ENCODE measurements around the gene ITGAV. TPM values are rescaled to one million over a fixed set of nuclear protein-coding genes. Genes with fewer than 3 reads are reported as not detected.

Gene ITGAV
- total RNA-seq, 2 experiments from 2014 or later: 2.9 to 3.7 TPM

- TF ChIP-seq CTCF (IDR thresholded peaks at IDR 0.05): peak; percentile 73
- ChIA-PET POLR2A (interaction anchor here (0.6 to 1.7 kb wide), 5 partner anchors 22 to 156 kb away, joined by 3 to 7 read pairs (median 4); partner anchors contain the start of genes ITGAV and ZC3H15), CTCF (interaction anchor here (0.6 to 2.2 kb wide), 8 partner anchors 9 to 189 kb away, joined by 3 to 16 read pairs (median 4); no protein-coding TSS in a partner anchor)
- intact Hi-C loops (cut with DNase I, micrococcal nuclease): loop anchor here in 1 of 2 experiments (1.0 kb wide), 1 partner anchor 138 kb away; no protein-coding TSS in a partner anchor
- Histone ChIP-seq H3K27me3 (ENCODE audit: control insufficient read depth in 1 of 2, insufficient read depth in 2 of 2, low read length in 2 of 2) (no peaks in the 10 kb centered on the region), H3K27ac (ENCODE audit: low read depth in 1 of 2, low read length in 2 of 2) (no peak overlapping the region), H3K4me3 (ENCODE audit: low read length) (no peak overlapping the region), H3K9me3 (ENCODE audit: control insufficient read depth in 1 of 2, insufficient read depth in 1 of 2, low read length in 2 of 2) (no peaks in the 10 kb centered on the region), H3K36me3 (ENCODE audit: insufficient read depth, low read length) (peaks cover 8% of the 10 kb centered on the region), H3K4me1 (ENCODE audit: insufficient read depth, low read length) (no peaks in the 10 kb centered on the region)
- Mint-ChIP-seq H3K4me3 (no peak overlapping the region), H3K36me3 (ENCODE audit: low read depth) (peaks cover 39% of the 10 kb centered on the region), H3K27me3 (no peaks in the 10 kb centered on the region), H3K27ac (no peak overlapping the region), H3K9me3 (no peaks in the 10 kb centered on the region), H3K4me1 (ENCODE audit: low read depth) (no peaks in the 10 kb centered on the region)
- ATAC-seq (ENCODE audit: poor library complexity) (peak; percentile 76), DNase-seq (peak in 7 of 14 experiments; percentile 7 to 67 (median 34))
These were observed 52.0 kb downstream of the ITGAV start for GRCh38 chr2:186641807-186642321.

GRCh38 chr2:186644791-186645190, 54.9 kb downstream of the ITGAV start:
- Mint-ChIP-seq H3K4me3 (no peak overlapping the region), H3K4me1 (ENCODE audit: low read depth) (no peaks in the 10 kb centered on the region), H3K27me3 (no peaks in the 10 kb centered on the region), H3K9me3 (no peaks in the 10 kb centered on the region), H3K36me3 (ENCODE audit: low read depth) (peaks cover 28% of the 10 kb centered on the region), H3K27ac (no peak overlapping the region)
- DNase-seq (no peak), ATAC-seq (ENCODE audit: poor library complexity) (no peak)
- TF ChIP-seq CTCF (IDR thresholded peaks at IDR 0.05): no peak
- intact Hi-C loops (cut with DNase I, micrococcal nuclease): no loop called here
- Histone ChIP-seq H3K27ac (ENCODE audit: low read depth in 1 of 2, low read length in 2 of 2) (no peak overlapping the region), H3K4me1 (ENCODE audit: insufficient read depth, low read length) (no peaks in the 10 kb centered on the region), H3K27me3 (ENCODE audit: control insufficient read depth in 1 of 2, insufficient read depth in 2 of 2, low read length in 2 of 2) (no peaks in the 10 kb centered on the region), H3K9me3 (ENCODE audit: control insufficient read depth in 1 of 2, insufficient read depth in 1 of 2, low read length in 2 of 2) (no peaks in the 10 kb centered on the region), H3K36me3 (ENCODE audit: insufficient read depth, low read length) (peaks cover 8% of the 10 kb centered on the region), H3K4me3 (ENCODE audit: low read length) (no peak overlapping the region)
- ChIA-PET CTCF (no interaction called here), POLR2A (no interaction called here)

GRCh38 chr2:186645999-186646398, 56.1 kb downstream of the ITGAV start:
- no peaks in the 10 kb centered on the region for H3K9me3 ChIP-seq (ENCODE audit: control insufficient read depth in 1 of 2, insufficient read depth in 1 of 2, low read length in 2 of 2)
- ATAC-seq (ENCODE audit: poor library complexity) (no peak), DNase-seq (no peak)
- H3K27ac ChIP-seq (ENCODE audit: low read depth in 1 of 2, low read length in 2 of 2): no peak overlapping the region
- no peaks in the 10 kb centered on the region for H3K4me1 Mint-ChIP-seq (ENCODE audit: low read depth)
- intact Hi-C loops (cut with DNase I, micrococcal nuclease): no loop called here
- H3K4me1 ChIP-seq (ENCODE audit: insufficient read depth, low read length): no peaks in the 10 kb centered on the region
- no peak for TF ChIP-seq CTCF (IDR thresholded peaks at IDR 0.05)
- peaks cover 8% of the 10 kb centered on the region for H3K36me3 ChIP-seq (ENCODE audit: insufficient read depth, low read length)
- no peak overlapping the region for H3K4me3 ChIP-seq (ENCODE audit: low read length)
- H3K36me3 Mint-ChIP-seq (ENCODE audit: low read depth): peaks cover 23% of the 10 kb centered on the region
- POLR2A ChIA-PET: no interaction called here
- no peak overlapping the region for H3K4me3 Mint-ChIP-seq
- H3K9me3 Mint-ChIP-seq: no peaks in the 10 kb centered on the region
- CTCF ChIA-PET: no interaction called here
- no peaks in the 10 kb centered on the region for H3K27me3 ChIP-seq (ENCODE audit: control insufficient read depth in 1 of 2, insufficient read depth in 2 of 2, low read length in 2 of 2)
- no peaks in the 10 kb centered on the region for H3K27me3 Mint-ChIP-seq
- H3K27ac Mint-ChIP-seq: no peak overlapping the region

Data from CD4-positive, alpha-beta T cell (primary cell).